Smooth muscle cell of the umbilical artery (primary cell): ENCODE data around the gene OR8D2. TPM values are rescaled to one million over a fixed set of nuclear protein-coding genes. Genes with fewer than 3 reads are reported as not detected.

ENCODE experiments used
- total RNA-seq: library from RNA; depleted of rRNA; stranded (reverse); fragments of >200 nt; gene quantifications from 2 replicates; pipeline ENCODE4 v1.2.3, GENCODE V29; 2014

Gene OR8D2
- total RNA-seq: not detected in 2 replicates

DNA sequence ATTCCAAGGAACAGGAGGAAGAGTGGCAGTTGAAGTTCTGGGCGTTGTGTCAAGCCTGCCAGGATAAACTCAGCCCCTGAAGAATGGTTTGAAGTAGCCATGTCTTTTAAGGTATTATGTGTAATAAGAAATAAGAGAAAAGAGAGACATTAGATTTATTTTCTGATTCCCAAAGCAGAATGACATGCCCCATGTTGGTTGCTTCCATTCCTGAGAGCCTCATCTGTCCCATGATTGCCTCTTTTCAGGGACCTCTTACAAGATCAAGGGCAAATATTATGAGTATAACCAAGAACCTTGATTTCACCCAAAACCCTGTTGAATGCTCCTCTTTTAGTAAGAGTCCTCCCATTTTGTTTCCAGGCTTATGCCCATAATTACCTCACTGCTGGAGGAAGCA lies at the start of gene OR8D2:
TSS of gene OR8D2 (minus strand) at position 101 of the 400 bp plus-strand sequence. CDS start at position 101, 0 bp downstream.

DNA sequence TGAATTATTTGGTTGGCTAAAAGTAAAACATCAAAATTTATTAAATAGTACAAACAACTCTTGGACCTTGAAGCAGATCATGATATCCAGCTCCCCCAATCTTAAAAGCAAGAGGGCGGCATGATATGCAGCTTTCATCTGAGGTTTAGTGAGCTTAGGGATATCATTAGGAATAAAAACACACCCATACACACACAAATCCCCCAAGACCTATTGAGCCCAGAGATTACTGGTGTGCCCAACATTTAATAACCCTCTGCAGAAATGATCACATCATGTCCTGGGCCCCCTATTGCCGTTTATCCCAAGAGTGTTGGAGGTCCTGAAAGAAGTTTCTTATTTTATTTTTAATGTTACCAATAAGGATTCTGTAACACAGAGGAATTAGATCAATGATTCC lies 6.1 kb downstream of the OR8D2 start, which contains the start of gene OR8D1:
TSS of gene OR8D1 (minus strand) at position 101 of the 400 bp plus-strand sequence. CDS start 3,183 bp downstream, outside the sequence.

Other genes with a start within 250 kb of the OR8D2 start
- 2.9 and 3.0 TPM in 2 replicates for gene VWA5A, start 204.7 kb downstream of the OR8D2 start, total RNA-seq
- not detected in 2 replicates for gene OR10D3, start 136.9 kb downstream of the OR8D2 start, total RNA-seq
- not detected in 2 replicates for gene OR8G1, start 79.1 kb downstream of the OR8D2 start, total RNA-seq
- gene OR8G5, start 63.8 kb downstream of the OR8D2 start, total RNA-seq: not detected in 2 replicates
- gene OR8D1, start 6.2 kb downstream of the OR8D2 start, total RNA-seq: not detected in 2 replicates
- gene OR8B2, start 64.3 kb upstream of the OR8D2 start, total RNA-seq: not detected in 2 replicates
- gene OR8B3, start 78.8 kb upstream of the OR8D2 start, total RNA-seq: not detected in 2 replicates
- not detected in 2 replicates for gene OR8B4, start 104.7 kb upstream of the OR8D2 start, total RNA-seq
- not detected in 2 replicates for gene OR8B8, start 125.5 kb upstream of the OR8D2 start, total RNA-seq
- not detected in 2 replicates for gene OR8B12, start 223.5 kb upstream of the OR8D2 start, total RNA-seq
- not detected in 2 replicates for gene OR8A1, start 249.8 kb upstream of the OR8D2 start, total RNA-seq